ENCODE measurements around the gene PLCD4.

Gene PLCD4

GRCh38 chr2:218642786-218643185 is 35.1 kb downstream of the PLCD4 start:
- H3K9ac ChIP-seq = no peak overlapping the region
- H3K27ac ChIP-seq = no peak overlapping the region
- H2AFZ ChIP-seq (ENCODE audit: low read depth) = no peak overlapping the region
- no peaks in the 10 kb centered on the region for H4K20me1 ChIP-seq (ENCODE audit: insufficient read depth)
- H3K36me3 ChIP-seq (ENCODE audit: insufficient read depth) = peaks cover 10% of the 10 kb centered on the region; the same call in 1 of the 2 replicates
- TF ChIP-seq CTCF (conservative IDR thresholded peaks at IDR 0.05; ENCODE audit: low read depth, low read length) = no peak
- no peaks in the 10 kb centered on the region for H3K27me3 ChIP-seq (ENCODE audit: insufficient read depth, low read depth)
- H3K4me2 ChIP-seq = no peak overlapping the region
- H3K4me1 ChIP-seq (ENCODE audit: low read depth, poor library complexity, severe bottlenecking) = no peaks in the 10 kb centered on the region
- no peaks in the 10 kb centered on the region for H3K79me2 ChIP-seq (ENCODE audit: insufficient read depth, low read depth)
- no peak overlapping the region for H3K4me3 ChIP-seq (IDR thresholded peaks at IDR 0.05; ENCODE audit: insufficient read depth, low read depth, low read length)

DNA sequence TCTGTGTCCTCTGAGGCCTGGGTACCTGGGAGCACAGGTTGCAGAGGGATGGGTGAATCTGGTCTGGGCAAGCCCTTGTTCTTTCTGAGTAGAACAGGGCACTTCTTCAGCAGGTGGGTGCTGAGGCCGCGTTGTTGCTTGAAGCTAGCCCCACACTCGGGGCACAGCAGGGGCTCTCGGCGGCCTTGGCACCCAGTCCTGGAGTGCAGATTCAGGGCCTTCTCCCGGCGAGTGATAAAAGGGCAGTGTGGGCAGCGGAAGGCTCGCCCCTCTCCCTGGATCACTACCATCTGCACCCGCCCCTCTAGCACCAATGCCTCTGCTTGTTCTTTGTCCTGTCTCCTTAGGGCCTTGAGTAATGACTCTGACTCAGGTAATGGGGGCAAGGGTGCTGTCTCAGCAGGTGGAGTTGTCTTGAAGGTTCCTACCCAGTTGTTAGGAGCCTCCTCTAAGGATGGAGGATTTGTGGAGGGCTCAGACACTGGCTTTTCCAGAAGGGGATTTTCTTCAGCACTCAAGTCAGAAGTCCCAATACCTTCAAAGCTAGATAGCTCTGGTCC is 36.1 kb downstream of the PLCD4 start:
- Histone ChIP-seq H3K9ac (no peak overlapping the region), H3K27me3 (ENCODE audit: insufficient read depth, low read depth) (no peaks in the 10 kb centered on the region), H3K4me3 (IDR thresholded peaks at IDR 0.05; ENCODE audit: insufficient read depth, low read depth, low read length) (no peak overlapping the region), H3K36me3 (ENCODE audit: insufficient read depth) (peaks cover 13% of the 10 kb centered on the region; the same call in 1 of the 2 replicates), H3K4me2 (no peak overlapping the region), H3K4me1 (ENCODE audit: low read depth, poor library complexity, severe bottlenecking) (peaks cover 6% of the 10 kb centered on the region), H4K20me1 (ENCODE audit: insufficient read depth) (no peaks in the 10 kb centered on the region), H3K27ac (no peak overlapping the region), H3K79me2 (ENCODE audit: insufficient read depth, low read depth) (no peaks in the 10 kb centered on the region), H2AFZ (ENCODE audit: low read depth) (no peak overlapping the region)
- TF ChIP-seq CTCF (conservative IDR thresholded peaks at IDR 0.05; ENCODE audit: low read depth, low read length) = no peak

GRCh38 chr2:218644721-218645120 is 37.0 kb downstream of the PLCD4 start:
- Histone ChIP-seq H3K27ac (no peak overlapping the region), H3K79me2 (ENCODE audit: insufficient read depth, low read depth) (no peaks in the 10 kb centered on the region), H3K4me3 (IDR thresholded peaks at IDR 0.05; ENCODE audit: insufficient read depth, low read depth, low read length) (no peak overlapping the region), H3K36me3 (ENCODE audit: insufficient read depth) (peaks cover 12% of the 10 kb centered on the region; the same call in 1 of the 2 replicates), H3K4me2 (no peak overlapping the region), H3K27me3 (ENCODE audit: insufficient read depth, low read depth) (no peaks in the 10 kb centered on the region), H4K20me1 (ENCODE audit: insufficient read depth) (no peaks in the 10 kb centered on the region), H3K9ac (no peak overlapping the region), H2AFZ (ENCODE audit: low read depth) (no peak overlapping the region), H3K4me1 (ENCODE audit: low read depth, poor library complexity, severe bottlenecking) (peaks cover 6% of the 10 kb centered on the region)
- TF ChIP-seq CTCF (conservative IDR thresholded peaks at IDR 0.05; ENCODE audit: low read depth, low read length) = no peak

- H3K27ac ChIP-seq = no peak overlapping the region
- H3K4me1 ChIP-seq (ENCODE audit: low read depth, poor library complexity, severe bottlenecking) = peaks cover 6% of the 10 kb centered on the region
- no peaks in the 10 kb centered on the region for H3K27me3 ChIP-seq (ENCODE audit: insufficient read depth, low read depth)
- no peaks in the 10 kb centered on the region for H4K20me1 ChIP-seq (ENCODE audit: insufficient read depth)
- no peak overlapping the region for H3K4me3 ChIP-seq (IDR thresholded peaks at IDR 0.05; ENCODE audit: insufficient read depth, low read depth, low read length)
- TF ChIP-seq CTCF (conservative IDR thresholded peaks at IDR 0.05; ENCODE audit: low read depth, low read length) = no peak
- no peak overlapping the region for H3K4me2 ChIP-seq
- no peak overlapping the region for H3K9ac ChIP-seq
- peaks cover 12% of the 10 kb centered on the region; the same call in 1 of the 2 replicates for H3K36me3 ChIP-seq (ENCODE audit: insufficient read depth)
- H2AFZ ChIP-seq (ENCODE audit: low read depth) = no peak overlapping the region
- no peaks in the 10 kb centered on the region for H3K79me2 ChIP-seq (ENCODE audit: insufficient read depth, low read depth)
These were observed 37.4 kb downstream of the PLCD4 start for GRCh38 chr2:218645126-218645525.
